Measurements from ENCODE around the gene TSKU. TPM values are rescaled to one million over a fixed set of nuclear protein-coding genes. Genes with fewer than 3 reads are reported as not detected.
A peak's percentile ranks its signal among the peaks of the same experiment; 100 is the strongest.

TSKU gene
- total and polyA plus RNA-seq, 2 donors (not counting 1 experiment from before 2014, with no cell fraction given): 5.0 to 10.6 TPM

DNA sequence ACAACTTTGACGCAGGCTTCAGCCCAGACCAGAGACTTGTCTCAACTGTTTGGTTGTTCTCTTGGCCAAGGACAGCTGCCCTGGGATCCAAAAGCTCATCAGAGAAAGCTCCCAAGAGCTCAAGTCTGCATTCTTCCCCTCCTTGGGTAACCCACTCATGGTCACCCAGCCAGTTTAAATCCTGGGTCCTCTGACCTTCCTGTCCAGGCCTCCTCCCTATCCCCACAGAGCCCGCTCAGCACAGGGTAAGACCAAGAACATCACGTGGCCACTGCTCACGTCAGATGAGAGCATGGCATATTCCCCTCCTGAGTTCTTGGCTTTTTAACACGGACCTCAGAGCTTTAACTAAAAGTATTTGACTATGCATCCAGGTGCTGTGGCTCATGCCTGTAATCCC, 25.8 kb downstream of the TSKU start:
- Histone ChIP-seq H3K9ac (ENCODE audit: insufficient read depth, low read length) (no peak overlapping the region), H3K27me3 (ENCODE audit: control insufficient read depth, insufficient read depth, low read length) (peaks cover 3% of the 10 kb centered on the region), H3K4me2 (ENCODE audit: extremely low read depth, insufficient read depth, low read length) (no peak overlapping the region), H3K4me1 (ENCODE audit: control insufficient read depth, extremely low read depth, insufficient read depth, low read length) (peaks cover 4% of the 10 kb centered on the region), H3K36me3 (ENCODE audit: control insufficient read depth, insufficient read depth, low read length) (no peaks in the 10 kb centered on the region), H3K79me2 (ENCODE audit: control insufficient read depth, insufficient read depth, low read length) (no peaks in the 10 kb centered on the region), H3K4me3 (replicated peaks in 1 of 4; ENCODE audit: control extremely low read depth in 1 of 4, insufficient read depth in 1 of 4, low read depth in 3 of 4, low read length in 4 of 4) (no peak overlapping the region), H2AFZ (ENCODE audit: low read length) (no peak overlapping the region), H3K27ac (ENCODE audit: insufficient read depth, low read length) (no peak overlapping the region), H3K9me3 (ENCODE audit: control insufficient read depth, insufficient read depth, low read depth, low read length) (no peaks in the 10 kb centered on the region), H4K20me1 (ENCODE audit: control insufficient read depth, extremely low read depth, insufficient read depth, low read length) (no peaks in the 10 kb centered on the region)
- DNase-seq (ENCODE audit: low read depth in 2 of 2): no peak
- TF ChIP-seq EZH2 (IDR thresholded peaks at IDR 0.05; ENCODE audit: low read length, missing control alignments): no peak
- TF ChIP-seq, protein P1, sequence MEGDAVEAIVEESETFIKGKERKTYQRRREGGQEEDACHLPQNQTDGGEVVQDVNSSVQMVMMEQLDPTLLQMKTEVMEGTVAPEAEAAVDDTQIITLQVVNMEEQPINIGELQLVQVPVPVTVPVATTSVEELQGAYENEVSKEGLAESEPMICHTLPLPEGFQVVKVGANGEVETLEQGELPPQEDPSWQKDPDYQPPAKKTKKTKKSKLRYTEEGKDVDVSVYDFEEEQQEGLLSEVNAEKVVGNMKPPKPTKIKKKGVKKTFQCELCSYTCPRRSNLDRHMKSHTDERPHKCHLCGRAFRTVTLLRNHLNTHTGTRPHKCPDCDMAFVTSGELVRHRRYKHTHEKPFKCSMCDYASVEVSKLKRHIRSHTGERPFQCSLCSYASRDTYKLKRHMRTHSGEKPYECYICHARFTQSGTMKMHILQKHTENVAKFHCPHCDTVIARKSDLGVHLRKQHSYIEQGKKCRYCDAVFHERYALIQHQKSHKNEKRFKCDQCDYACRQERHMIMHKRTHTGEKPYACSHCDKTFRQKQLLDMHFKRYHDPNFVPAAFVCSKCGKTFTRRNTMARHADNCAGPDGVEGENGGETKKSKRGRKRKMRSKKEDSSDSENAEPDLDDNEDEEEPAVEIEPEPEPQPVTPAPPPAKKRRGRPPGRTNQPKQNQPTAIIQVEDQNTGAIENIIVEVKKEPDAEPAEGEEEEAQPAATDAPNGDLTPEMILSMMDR (conservative IDR thresholded peaks at IDR 0.05 in 1 of 2, IDR thresholded peaks at IDR 0.05 in 1 of 2; ENCODE audit: low read depth in 1 of 2, low read length in 2 of 2): no peak

- Histone ChIP-seq H3K79me2 (ENCODE audit: control insufficient read depth, insufficient read depth, low read length) (no peaks in the 10 kb centered on the region), H3K4me2 (ENCODE audit: extremely low read depth, insufficient read depth, low read length) (no peak overlapping the region), H3K27ac (ENCODE audit: insufficient read depth, low read length) (no peak overlapping the region), H3K9me3 (ENCODE audit: control insufficient read depth, insufficient read depth, low read depth, low read length) (no peaks in the 10 kb centered on the region), H3K4me1 (ENCODE audit: control insufficient read depth, extremely low read depth, insufficient read depth, low read length) (peaks cover 4% of the 10 kb centered on the region), H2AFZ (ENCODE audit: low read length) (peak overlapping the region; percentile 50), H3K9ac (ENCODE audit: insufficient read depth, low read length) (no peak overlapping the region), H3K36me3 (ENCODE audit: control insufficient read depth, insufficient read depth, low read length) (no peaks in the 10 kb centered on the region), H3K4me3 (replicated peaks in 1 of 4; ENCODE audit: control extremely low read depth in 1 of 4, insufficient read depth in 1 of 4, low read depth in 3 of 4, low read length in 4 of 4) (no peak overlapping the region), H3K27me3 (ENCODE audit: control insufficient read depth, insufficient read depth, low read length) (peaks cover 3% of the 10 kb centered on the region), H4K20me1 (ENCODE audit: control insufficient read depth, extremely low read depth, insufficient read depth, low read length) (no peaks in the 10 kb centered on the region)
- TF ChIP-seq EZH2 (IDR thresholded peaks at IDR 0.05; ENCODE audit: low read length, missing control alignments): no peak
- TF ChIP-seq, protein P1 (conservative IDR thresholded peaks at IDR 0.05 in 1 of 2, IDR thresholded peaks at IDR 0.05 in 1 of 2; ENCODE audit: low read depth in 1 of 2, low read length in 2 of 2): peak; percentile 61 to 68
- peak in 1 of 2 donors; percentile 54 for DNase-seq (ENCODE audit: low read depth in 2 of 2)
Observed at GRCh38 chr11:76810151-76810853, 27.1 kb downstream of the TSKU start.

- H3K27me3 ChIP-seq (ENCODE audit: control insufficient read depth, insufficient read depth, low read length): peaks cover 3% of the 10 kb centered on the region
- no peaks in the 10 kb centered on the region for H3K36me3 ChIP-seq (ENCODE audit: control insufficient read depth, insufficient read depth, low read length)
- H3K4me2 ChIP-seq (ENCODE audit: extremely low read depth, insufficient read depth, low read length): no peak overlapping the region
- no peak overlapping the region for H2AFZ ChIP-seq (ENCODE audit: low read length)
- H3K4me3 ChIP-seq (replicated peaks in 1 of 4; ENCODE audit: control extremely low read depth in 1 of 4, insufficient read depth in 1 of 4, low read depth in 3 of 4, low read length in 4 of 4): no peak overlapping the region
- H3K79me2 ChIP-seq (ENCODE audit: control insufficient read depth, insufficient read depth, low read length): no peaks in the 10 kb centered on the region
- peaks cover 4% of the 10 kb centered on the region for H3K4me1 ChIP-seq (ENCODE audit: control insufficient read depth, extremely low read depth, insufficient read depth, low read length)
- no peak overlapping the region for H3K9ac ChIP-seq (ENCODE audit: insufficient read depth, low read length)
- TF ChIP-seq, protein P1 (conservative IDR thresholded peaks at IDR 0.05 in 1 of 2, IDR thresholded peaks at IDR 0.05 in 1 of 2; ENCODE audit: low read depth in 1 of 2, low read length in 2 of 2): no peak
- TF ChIP-seq EZH2 (IDR thresholded peaks at IDR 0.05; ENCODE audit: low read length, missing control alignments): no peak
- no peaks in the 10 kb centered on the region for H4K20me1 ChIP-seq (ENCODE audit: control insufficient read depth, extremely low read depth, insufficient read depth, low read length)
- no peaks in the 10 kb centered on the region for H3K9me3 ChIP-seq (ENCODE audit: control insufficient read depth, insufficient read depth, low read depth, low read length)
- no peak for DNase-seq (ENCODE audit: low read depth in 2 of 2)
- H3K27ac ChIP-seq (ENCODE audit: insufficient read depth, low read length): no peak overlapping the region
Observed at GRCh38 chr11:76811259-76811658, 28.1 kb downstream of the TSKU start.
